Ramos (cell line): ENCODE data around the gene HADHA.

Source experiments
- in situ Hi-C: fragments of 300-500 bp; cut with MboI; formaldehyde crosslinking; loops from one replicate; pipeline ENCODE4 v1.14.3; 2022; ENCODE audit warnings: low sequenced_read_pairs; ENCODE audit not compliant: unreplicated experiment

HADHA gene

GRCh38 chr2:26246818-26247217 is 2.4 kb upstream of the HADHA start:
- in situ Hi-C loops = no loop called here

- in situ Hi-C loops = no loop called here
Observed at GRCh38 chr2:26245810-26246209, 1.4 kb upstream of the HADHA start.

- in situ Hi-C loops = no loop called here
Observed at GRCh38 chr2:26245231-26245732, 850 bp upstream of the HADHA start.

- in situ Hi-C loops = no loop called here
Observed at GRCh38 chr2:26243470-26244308, 743 bp downstream of the HADHA start.

- in situ Hi-C loops = no loop called here
Observed at GRCh38 chr2:26241928-26242436, 2.5 kb downstream of the HADHA start.

GRCh38 chr2:26238311-26238958 is 6.0 kb downstream of the HADHA start:
- in situ Hi-C loops = no loop called here

GRCh38 chr2:26237868-26238267 is 6.6 kb downstream of the HADHA start:
- in situ Hi-C loops = no loop called here

GRCh38 chr2:26235089-26235488 is 9.3 kb downstream of the HADHA start:
- in situ Hi-C loops = no loop called here

- in situ Hi-C loops = no loop called here
Observed at GRCh38 chr2:26230806-26231205, 13.6 kb downstream of the HADHA start.

GRCh38 chr2:26229595-26229994 is 14.8 kb downstream of the HADHA start:
- in situ Hi-C loops = no loop called here

GRCh38 chr2:26224095-26224494 is 20.3 kb downstream of the HADHA start:
- in situ Hi-C loops = no loop called here

GRCh38 chr2:26223018-26223417 is 21.4 kb downstream of the HADHA start:
- in situ Hi-C loops = no loop called here

GRCh38 chr2:26217720-26218119 is 26.7 kb downstream of the HADHA start:
- in situ Hi-C loops = no loop called here

- in situ Hi-C loops = no loop called here
Observed at GRCh38 chr2:26216587-26216986, 27.8 kb downstream of the HADHA start.

GRCh38 chr2:26215833-26216232 is 28.6 kb downstream of the HADHA start:
- in situ Hi-C loops = no loop called here

- in situ Hi-C loops = no loop called here
Observed at GRCh38 chr2:26214759-26215158, 29.7 kb downstream of the HADHA start.

GRCh38 chr2:26212011-26212410 is 32.4 kb downstream of the HADHA start:
- in situ Hi-C loops = no loop called here

- in situ Hi-C loops = no loop called here
Observed at GRCh38 chr2:26203906-26204305, 40.5 kb downstream of the HADHA start.

GRCh38 chr2:26202981-26203490 is 41.4 kb downstream of the HADHA start:
- in situ Hi-C loops = no loop called here

- in situ Hi-C loops = no loop called here
Observed at GRCh38 chr2:26197516-26197915, 46.9 kb downstream of the HADHA start.
